ENCODE measurements around the gene CSF3. TPM values are rescaled to one million over a fixed set of nuclear protein-coding genes. Genes with fewer than 3 reads are reported as not detected.

CSF3 gene
- total and polyA plus RNA-seq, 2 of the 4 experiments (the other 2 are of a cell fraction), result not detected

- no peak overlapping the region for H2BK20ac ChIP-seq (ENCODE audit: low read depth, low read length)
- no peak overlapping the region for H3K14ac ChIP-seq (replicated peaks; ENCODE audit: low read depth, low read length)
- no peak overlapping the region for H3K4me3 ChIP-seq (ENCODE audit: insufficient read depth, low read depth, low read length)
- no peaks in the 10 kb centered on the region for H3K27me3 ChIP-seq (ENCODE audit: control insufficient read depth, insufficient read depth, low read length)
- H3K4me1 ChIP-seq (ENCODE audit: control insufficient read depth, insufficient read depth, low read length), result no peaks in the 10 kb centered on the region
- peaks cover 0 to 12% of the 10 kb centered on the region in 2 experiments; a peak in 2 of 4 replicates for H3K79me1 ChIP-seq (ENCODE audit: low read depth in 1 of 2, low read length in 2 of 2)
- no peak overlapping the region for H3K27ac ChIP-seq (ENCODE audit: insufficient read depth, low read length)
- H2BK120ac ChIP-seq (ENCODE audit: low read depth, low read length), result no peak overlapping the region
- no peak overlapping the region for H2AK9ac ChIP-seq (replicated peaks; ENCODE audit: low read depth, low read length, poor library complexity)
- no peak overlapping the region for H4K5ac ChIP-seq (ENCODE audit: low read depth, low read length)
- intact Hi-C loops (cut with micrococcal nuclease), result no loop called here
- no peak overlapping the region for H3K4ac ChIP-seq (ENCODE audit: low read depth, low read length)
- ATAC-seq (ENCODE audit: low read depth) (no peak), DNase-seq (no peak)
- H4K8ac ChIP-seq (ENCODE audit: low read depth in 2 of 2, low read length in 2 of 2), result no peak overlapping the region
- no peak overlapping the region for H3K56ac ChIP-seq (ENCODE audit: extremely low read depth, insufficient read depth, low read length)
- POLR2A ChIA-PET (ENCODE audit: unreplicated experiment), result no interaction called here
- TF ChIP-seq MAZ (IDR thresholded peaks at IDR 0.05; ENCODE audit: borderline replicate concordance, low read depth, low read length) (no peak), BHLHE40 (IDR thresholded peaks at IDR 0.05; ENCODE audit: low read depth, low read length) (no peak), CEBPB (IDR thresholded peaks at IDR 0.05; ENCODE audit: low read depth, low read length) (no peak), MAFK (IDR thresholded peaks at IDR 0.05; ENCODE audit: low read depth, low read length) (no peak), CTCF (conservative IDR thresholded peaks at IDR 0.05; ENCODE audit: low read depth, low read length) (no peak), CHD1 (IDR thresholded peaks at IDR 0.05; ENCODE audit: low read depth, low read length) (no peak), MXI1 (IDR thresholded peaks at IDR 0.05; ENCODE audit: borderline replicate concordance, low read depth, low read length) (no peak), FOS (IDR thresholded peaks at IDR 0.05; ENCODE audit: low read depth, low read length) (no peak), SMC3 (IDR thresholded peaks at IDR 0.05; ENCODE audit: low read depth, low read length) (no peak), NFE2L2 (IDR thresholded peaks at IDR 0.05; ENCODE audit: low read depth, low read length) (no peak), RAD21 (IDR thresholded peaks at IDR 0.05; ENCODE audit: low read length) (no peak), POLR2A (IDR thresholded peaks at IDR 0.05; ENCODE audit: low read depth, low read length) (no peak), USF2 (IDR thresholded peaks at IDR 0.05; ENCODE audit: low read depth, low read length) (no peak), ELK1 (IDR thresholded peaks at IDR 0.05; ENCODE audit: borderline replicate concordance, low read depth, low read length) (no peak), RCOR1 (IDR thresholded peaks at IDR 0.05; ENCODE audit: insufficient replicate concordance, low read length) (no peak), RFX5 (IDR thresholded peaks at IDR 0.05; ENCODE audit: low read depth, low read length) (no peak)
- H2BK15ac ChIP-seq (ENCODE audit: low read depth, low read length), result no peak overlapping the region
- no peaks in the 10 kb centered on the region for H3K9me3 ChIP-seq (ENCODE audit: control insufficient read depth, insufficient read depth, low read length)
- no peak overlapping the region for H3K23ac ChIP-seq (ENCODE audit: low read depth, low read length)
- H4K20me1 ChIP-seq (ENCODE audit: insufficient read depth, low read length), result no peaks in the 10 kb centered on the region
- in situ Hi-C loops (cut with MboI; ENCODE audit: low sequenced_read_pairs), result no loop called here
- no peak overlapping the region for H3K18ac ChIP-seq (ENCODE audit: low read depth, low read length)
- BruUV-seq (replicated peaks), result no TSS peak
- no peak overlapping the region for H2BK5ac ChIP-seq (ENCODE audit: low read depth, low read length, poor library complexity, severe bottlenecking)
- H3K4me2 ChIP-seq (ENCODE audit: low read depth, low read length), result no peak overlapping the region
- no peaks in the 10 kb centered on the region for H3K9me1 ChIP-seq (ENCODE audit: insufficient read depth, low read length)
- dilution Hi-C loops (cut with HindIII; ENCODE audit: low sequenced_read_pairs, unreplicated experiment), result no loop called here
- 99% methylated on average over 8 of the region's 11 CpGs; no CpG with 5 or more reads in 1 of the 2 experiments for WGBS, 2 experiments (ENCODE audit: extremely low coverage in 2 of 2, insufficient read length in 1 of 2)
- no peak overlapping the region for H2AFZ ChIP-seq (replicated peaks; ENCODE audit: low read length, poor library complexity)
- no peak overlapping the region for H4K91ac ChIP-seq (ENCODE audit: insufficient read depth, low read depth, low read length)
- CTCF ChIA-PET, result no interaction called here
- peaks cover 59% of the 10 kb centered on the region for H3K36me3 ChIP-seq (ENCODE audit: control insufficient read depth, insufficient read depth, low read length)
- no peak overlapping the region for H3K9ac ChIP-seq (ENCODE audit: low read depth, low read length)
- no peak overlapping the region for H2AK5ac ChIP-seq (ENCODE audit: low read depth, low read length)
These were observed 16.5 kb downstream of the CSF3 start for GRCh38 chr17:40031706-40032105.
